ENCODE data around the gene ROCK2. TPM values are rescaled to one million over a fixed set of nuclear protein-coding genes. Genes with fewer than 3 reads are reported as not detected.

ROCK2 gene
- total and polyA plus RNA-seq, 2 of the 8 experiments (the other 6 are each of a cell fraction or from before 2014, with no cell fraction given) = 2.7 to 29.0 TPM

- Histone ChIP-seq H2BK120ac (replicated peaks; ENCODE audit: low read depth, low read length) (no peak overlapping the region), H3K18ac (ENCODE audit: extremely low read depth, low read length) (no peak overlapping the region; the same call in 1 of the 2 replicates), H2BK5ac (ENCODE audit: low read depth, low read length) (no peak overlapping the region), H4K20me1 (replicated peaks in 1 of 2; ENCODE audit: control insufficient read depth in 1 of 2, insufficient read depth in 2 of 2, low read length in 2 of 2) (no peaks in the 10 kb centered on the region), H2AFZ (ENCODE audit: low read length) (peak overlapping the region; percentile 48), H3K9me3 (ENCODE audit: insufficient read depth in 2 of 2, low read depth in 1 of 2, low read length in 1 of 2) (no peaks in the 10 kb centered on the region), H3K9ac (replicated peaks in 1 of 4; ENCODE audit: extremely low read depth in 1 of 4, low read depth in 3 of 4, low read length in 3 of 4) (no peak overlapping the region), H3K4me2 (ENCODE audit: insufficient read depth in 1 of 2, low read depth in 2 of 2, low read length in 2 of 2) (peak overlapping the region; percentile 48 to 82), H3K56ac (replicated peaks; ENCODE audit: insufficient read length, low read depth, low read length) (no peak overlapping the region), H3K79me2 (ENCODE audit: control insufficient read depth in 1 of 2, insufficient read depth in 2 of 2, low read length in 2 of 2) (no peaks in the 10 kb centered on the region), H4K8ac (ENCODE audit: extremely low read depth, insufficient read depth, low read length) (peak overlapping the region; percentile 62), H2BK12ac (ENCODE audit: low read depth, low read length) (no peak overlapping the region), H2AK5ac (ENCODE audit: low read depth, low read length) (no peak overlapping the region), H3K4ac (replicated peaks; ENCODE audit: insufficient read length, low read depth, low read length) (no peak overlapping the region), H3K4me3 (ENCODE audit: extremely low read depth in 1 of 4, insufficient read depth in 2 of 4, low read depth in 3 of 4, low read length in 4 of 4) (peak overlapping the region in 1 of 4 experiments; percentile 64; a peak in 1 of 8 replicates), H3K36me3 (ENCODE audit: control insufficient read depth in 2 of 4, insufficient read depth in 4 of 4, low read length in 3 of 4) (no peaks in the 10 kb centered on the region), H2BK15ac (ENCODE audit: low read length) (peak overlapping the region; percentile 65; the same call in 1 of the 2 replicates), H3K79me1 (ENCODE audit: low read depth, low read length) (no peaks in the 10 kb centered on the region), H3K27ac (ENCODE audit: low read depth, low read length) (no peak overlapping the region), H3K23me2 (ENCODE audit: low read depth, low read length) (peaks cover 6% of the 10 kb centered on the region; the same call in 1 of the 2 replicates), H3K27me3 (replicated peaks in 1 of 4; ENCODE audit: control insufficient read depth in 3 of 4, extremely low read depth in 1 of 4, insufficient read depth in 3 of 4, low read length in 3 of 4) (no peaks in the 10 kb centered on the region; a peak in 2 of 7 replicates), H3K14ac (ENCODE audit: insufficient read length) (no peak overlapping the region), H4K91ac (replicated peaks; ENCODE audit: insufficient read length, low read length) (no peak overlapping the region), H4K5ac (ENCODE audit: insufficient read length, low read depth, low read length) (no peak overlapping the region), H2BK20ac (ENCODE audit: low read length) (no peak overlapping the region), H3K4me1 (replicated peaks in 1 of 4; ENCODE audit: control insufficient read depth in 3 of 4, insufficient read depth in 4 of 4, low read length in 3 of 4) (peaks cover 3 to 11% (median 6%) of the 10 kb centered on the region in 4 experiments), H3K23ac (ENCODE audit: insufficient read length) (no peak overlapping the region)
- ChIA-PET CTCF (ENCODE audit: partially characterized antibody) (interaction anchor here (0.8 to 7.8 kb wide), 26 partner anchors 10 to 519 kb away, joined by 3 to 111 read pairs (median 12); partner anchors contain the start of genes KCNF1 and SLC66A3), POLR2A (ENCODE audit: partially characterized antibody) (interaction anchor here (1.2 to 3.1 kb wide), 3 partner anchors 22 to 211 kb away, joined by 3 to 20 read pairs (median 7); partner anchors contain the start of genes ROCK2 and SLC66A3)
- WGBS, 2 experiments (ENCODE audit: extremely low coverage in 1 of 2, insufficient coverage in 1 of 2, insufficient read length in 1 of 2, insufficient replicate concordance in 2 of 2, low coverage in 1 of 2, low lambda C conversion rate in 2 of 2, missing lambda C conversion rate in 1 of 2) = 80% methylated on average over 8 of the region's 8 CpGs; no CpG with 5 or more reads in 1 of the 2 experiments
- TF ChIP-seq GTF2F1 (IDR thresholded peaks at IDR 0.05; ENCODE audit: borderline replicate concordance, low read depth, low read length) = no peak
- TF ChIP-seq SIN3A (conservative IDR thresholded peaks at IDR 0.05 in 1 of 2, IDR thresholded peaks at IDR 0.05 in 1 of 2; ENCODE audit: low read depth in 1 of 2, low read length in 2 of 2) = no peak
- no peak for TF ChIP-seq CEBPB (IDR thresholded peaks at IDR 0.05; ENCODE audit: low read depth, low read length)
- no peak for TF ChIP-seq CBX8 (IDR thresholded peaks at IDR 0.05; ENCODE audit: borderline replicate concordance, low read depth, low read length)
- no peak for TF ChIP-seq TAF1 (IDR thresholded peaks at IDR 0.05; ENCODE audit: low read depth, low read length)
- TF ChIP-seq EGR1 (IDR thresholded peaks at IDR 0.05; ENCODE audit: borderline replicate concordance, low read depth, low read length) = no peak
- TF ChIP-seq RAD21 (IDR thresholded peaks at IDR 0.05 in 1 of 2, conservative IDR thresholded peaks at IDR 0.05 in 1 of 2; ENCODE audit: low read depth in 2 of 2, low read length in 2 of 2) = no peak
- no peak for TF ChIP-seq HDAC6 (IDR thresholded peaks at IDR 0.05; ENCODE audit: low read depth, low read length)
- no peak for TF ChIP-seq GABPA (IDR thresholded peaks at IDR 0.05; ENCODE audit: borderline replicate concordance, insufficient read depth, low read length)
- TF ChIP-seq BRCA1 (IDR thresholded peaks at IDR 0.05; ENCODE audit: low read depth, low read length) = no peak
- no peak for TF ChIP-seq EZH2 (IDR thresholded peaks at IDR 0.05; ENCODE audit: low read depth, low read length, severe bottlenecking)
- TF ChIP-seq FOSL1 (IDR thresholded peaks at IDR 0.05; ENCODE audit: insufficient read depth, low read depth, low read length) = no peak
- FAIRE-seq (no peak), DNase-seq (ENCODE audit: low read depth in 1 of 2, low spot score in 2 of 2) (no peak)
Observed at GRCh38 chr2:11133936-11134320, 210.5 kb downstream of the ROCK2 start.

All from H1 (cell line).